NB4 (cell line): ENCODE results near the gene AP1B1.

ENCODE experiments used
- DNase-seq: peaks from one replicate; pipeline ENCODE4 v3.0.0; 2010; ENCODE audit warnings: low read depth
- H3K4me3 ChIP-seq: one replicate; pipeline ENCODE4 v1.5.1; 2011; ENCODE audit warnings: mild to moderate bottlenecking, low read depth, low read length, moderate library complexity
- MAX ChIP-seq: IDR thresholded peaks from 2 replicates; pipeline ENCODE4 v1.6.1; 2011; ENCODE audit warnings: low read depth, low read length
- MYC ChIP-seq: IDR thresholded peaks from 2 replicates; pipeline ENCODE4 v1.6.1; 2011; ENCODE audit warnings: low read depth, low read length
- POLR2A ChIP-seq: IDR thresholded peaks from 2 replicates; pipeline ENCODE4 v1.6.1; 2011; ENCODE audit warnings: mild to moderate bottlenecking; ENCODE audit not compliant: insufficient read length; ENCODE audit errors: extremely low read depth
- TF ChIP-seq, protein P1 (sequence below): IDR thresholded peaks from one replicate; pipeline ENCODE4 v1.5.1; 2012; ENCODE audit warnings: low read depth, low read length

The AP1B1 gene

DNA sequence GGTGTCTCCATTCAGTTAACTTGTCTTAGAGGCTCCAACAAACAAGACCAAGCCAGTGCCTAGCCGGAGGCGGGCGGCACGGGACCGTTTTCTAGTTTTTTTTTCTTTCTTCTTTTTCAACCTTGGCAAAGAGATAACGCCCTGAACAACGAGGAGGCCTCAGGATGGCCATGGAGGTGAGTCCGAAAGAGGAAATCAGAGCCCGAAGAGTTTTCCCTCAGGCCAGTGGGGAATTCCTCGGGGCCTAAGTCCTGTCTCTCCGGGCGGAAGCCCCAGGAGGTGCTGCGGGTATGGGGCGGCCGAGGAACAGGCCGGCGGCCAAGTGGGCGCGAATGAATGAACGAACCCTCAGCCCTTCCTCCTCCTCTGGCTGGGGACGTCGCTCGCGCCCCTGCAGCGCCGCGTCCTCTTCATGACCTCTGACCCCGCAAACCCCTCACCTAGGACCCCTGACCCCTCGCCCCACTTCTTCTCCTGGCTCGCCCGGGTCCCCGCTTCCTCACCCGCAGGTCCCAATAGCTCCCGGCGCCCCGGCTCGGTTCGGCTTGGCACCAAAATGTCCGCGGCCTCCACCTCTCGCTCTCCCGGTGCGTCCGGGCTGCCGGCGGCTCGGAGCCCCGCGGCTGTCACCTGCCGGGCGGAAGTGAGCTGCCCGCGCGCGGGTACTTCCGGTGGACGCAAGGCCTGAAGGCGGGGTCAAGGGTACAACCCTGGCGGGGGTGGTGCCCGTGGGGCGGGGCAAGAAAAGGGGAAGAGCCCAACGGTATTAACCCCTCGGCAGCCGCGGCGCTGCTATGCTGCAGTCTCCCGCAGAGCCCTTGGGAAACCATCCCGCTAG is at the start of gene AP1B1:
Gene AP1B1 (minus strand): TSS at position 650 of the 838 bp plus-strand sequence. CDS start 21,327 bp downstream, outside the sequence.
- peak within 1 kb of the TSS; percentile 75 for H3K4me3 ChIP-seq
- DNase-seq = peak; percentile 96
- TF ChIP-seq POLR2A (peak; percentile 39), MYC (no peak)

GRCh38 chr22:29435236-29436136 is 47.1 kb upstream of the AP1B1 start:
- no peak overlapping the region for H3K4me3 ChIP-seq
- TF ChIP-seq MAX (no peak), MYC (no peak), POLR2A (no peak)
- TF ChIP-seq, protein P1, sequence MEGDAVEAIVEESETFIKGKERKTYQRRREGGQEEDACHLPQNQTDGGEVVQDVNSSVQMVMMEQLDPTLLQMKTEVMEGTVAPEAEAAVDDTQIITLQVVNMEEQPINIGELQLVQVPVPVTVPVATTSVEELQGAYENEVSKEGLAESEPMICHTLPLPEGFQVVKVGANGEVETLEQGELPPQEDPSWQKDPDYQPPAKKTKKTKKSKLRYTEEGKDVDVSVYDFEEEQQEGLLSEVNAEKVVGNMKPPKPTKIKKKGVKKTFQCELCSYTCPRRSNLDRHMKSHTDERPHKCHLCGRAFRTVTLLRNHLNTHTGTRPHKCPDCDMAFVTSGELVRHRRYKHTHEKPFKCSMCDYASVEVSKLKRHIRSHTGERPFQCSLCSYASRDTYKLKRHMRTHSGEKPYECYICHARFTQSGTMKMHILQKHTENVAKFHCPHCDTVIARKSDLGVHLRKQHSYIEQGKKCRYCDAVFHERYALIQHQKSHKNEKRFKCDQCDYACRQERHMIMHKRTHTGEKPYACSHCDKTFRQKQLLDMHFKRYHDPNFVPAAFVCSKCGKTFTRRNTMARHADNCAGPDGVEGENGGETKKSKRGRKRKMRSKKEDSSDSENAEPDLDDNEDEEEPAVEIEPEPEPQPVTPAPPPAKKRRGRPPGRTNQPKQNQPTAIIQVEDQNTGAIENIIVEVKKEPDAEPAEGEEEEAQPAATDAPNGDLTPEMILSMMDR = no peak
- DNase-seq = no peak

- H3K4me3 ChIP-seq = no peak overlapping the region
- no peak for DNase-seq
- TF ChIP-seq POLR2A = no peak
- TF ChIP-seq MAX = no peak
- TF ChIP-seq, protein P1 = no peak
- TF ChIP-seq MYC = no peak
Observed at GRCh38 chr22:29434288-29434687, 45.9 kb upstream of the AP1B1 start.

DNA sequence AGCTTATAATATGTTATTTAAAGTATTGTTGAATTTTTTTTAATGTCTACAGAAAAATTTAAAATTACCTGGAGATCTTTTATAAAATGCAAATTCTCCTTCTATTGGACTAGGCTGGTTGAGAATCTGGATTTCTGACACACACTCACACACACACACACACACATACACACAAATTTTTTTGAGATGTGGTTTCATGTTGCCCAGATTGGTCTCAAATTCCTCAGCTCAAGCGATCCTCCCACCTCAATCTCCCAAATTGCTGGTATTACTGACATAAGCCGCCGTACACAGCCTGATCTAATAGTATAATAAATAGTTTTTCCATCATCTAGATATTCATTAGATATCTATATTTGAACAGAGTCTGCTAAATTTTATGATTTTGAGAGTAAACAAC is 45.5 kb upstream of the AP1B1 start:
- DNase-seq = no peak
- no peak overlapping the region for H3K4me3 ChIP-seq
- no peak for TF ChIP-seq MAX
- TF ChIP-seq, protein P1 = no peak

GRCh38 chr22:29431986-29432385 is 43.6 kb upstream of the AP1B1 start:
- H3K4me3 ChIP-seq = no peak overlapping the region
- no peak for TF ChIP-seq MAX
- TF ChIP-seq POLR2A = no peak
- TF ChIP-seq, protein P1 = no peak
- no peak for TF ChIP-seq MYC
- DNase-seq = no peak

- DNase-seq = no peak
- TF ChIP-seq POLR2A (no peak), MAX (no peak), MYC (no peak)
- TF ChIP-seq, protein P1 = no peak
- no peak overlapping the region for H3K4me3 ChIP-seq
Observed at GRCh38 chr22:29427176-29427760, 38.9 kb upstream of the AP1B1 start.
